SK-N-SH (cell line): ENCODE measurements around the gene SIRPB1. TPM values are rescaled to one million over a fixed set of nuclear protein-coding genes. Genes with fewer than 3 reads are reported as not detected.

Source experiments
- CTCF ChIA-PET: fragments of 300-600, 350-600 bp; formaldehyde crosslinking; extraction: SDS; loops from one replicate; lab custom pipeline; 2021; lab: Yijun Ruan, JAX
- POLR2A ChIA-PET: fragments of 350-600 bp; sonication (Branson Sonifier 250); formaldehyde crosslinking; extraction: SDS; loops from one replicate; lab custom pipeline; 2020; ENCODE audit warnings: antibody characterized with exemption, inconsistent platforms; lab: Yijun Ruan, JAX
- DNase-seq: peaks from one replicate; pipeline ENCODE4 v3.0.0; 2012
- H2AFZ ChIP-seq: fragments of 200-600 bp; sonication (generic); 2 replicates; pipeline ENCODE4 v1.8.1; 2016; ENCODE audit warnings: antibody characterized with exemption, mild to moderate bottlenecking, low read depth
- H3F3A ChIP-seq: fragments of 200-600 bp; sonication (generic); replicated peaks from 2 replicates; pipeline ENCODE3; 2016; ENCODE audit warnings: antibody characterized with exemption, mild to moderate bottlenecking; ENCODE audit not compliant: insufficient read depth
- H3K27ac ChIP-seq, 2 experiments: fragments of 200-500 bp in 1 of 2; fragments of 200-600 bp in 1 of 2; sonication (Bioruptor generic) in 1 of 2; sonication (generic), shearing (Covaris generic) in 1 of 2; 2 replicates each; pipeline versions ENCODE4 v1.5.1 to v1.6.1; 2014 to 2016; ENCODE audit warnings: low read depth in 2 of 2, inconsistent platforms in 1 of 2, low read length in 1 of 2, mild to moderate bottlenecking in 1 of 2, mixed read lengths in 1 of 2
- H3K27me3 ChIP-seq: fragments of 200-600 bp; sonication (generic), shearing (Covaris generic); 2 replicates; pipeline ENCODE4 v1.6.1; 2016; ENCODE audit warnings: mixed run types; ENCODE audit not compliant: insufficient read depth
- H3K36me3 ChIP-seq, 2 experiments: fragments of 200-500 bp in 1 of 2; fragments of 200-600 bp in 1 of 2; sonication (Bioruptor generic) in 1 of 2; sonication (generic) in 1 of 2; replicated peaks in 1 of 2; 2 replicates each; pipeline versions ENCODE3 to v1.5.1; 2014 to 2016; ENCODE audit warnings: low read length in 1 of 2, mild to moderate bottlenecking in 1 of 2; ENCODE audit not compliant: insufficient read depth in 2 of 2, control insufficient read depth in 1 of 2
- H3K4me1 ChIP-seq, 2 experiments: fragments of 200-500 bp in 1 of 2; fragments of 200-600 bp in 1 of 2; sonication (Bioruptor generic) in 1 of 2; sonication (generic), shearing (Covaris generic) in 1 of 2; 2 replicates each; pipeline versions ENCODE4 v1.5.1 to v1.6.1; 2014 to 2016; ENCODE audit warnings: low read depth in 1 of 2, low read length in 1 of 2, mixed run types in 1 of 2; ENCODE audit not compliant: insufficient read depth in 2 of 2, control insufficient read depth in 1 of 2
- H3K4me2 ChIP-seq: fragments of 200-600 bp; sonication (generic), shearing (Covaris generic); 2 replicates; pipeline ENCODE4 v1.6.1; 2017; ENCODE audit warnings: mixed run types
- H3K4me3 ChIP-seq, 2 experiments: fragments of 200-500 bp in 1 of 2; fragments of 200-600 bp in 1 of 2; sonication (Bioruptor generic) in 1 of 2; sonication (generic), shearing (Covaris generic) in 1 of 2; 2 replicates each; pipeline versions ENCODE4 v1.5.1 to v1.8.1; 2014 to 2016; ENCODE audit warnings: low read depth in 2 of 2, inconsistent platforms in 1 of 2, low read length in 1 of 2, mild to moderate bottlenecking in 1 of 2, mixed read lengths in 1 of 2, moderate library complexity in 1 of 2
- H3K79me2 ChIP-seq: fragments of 200-600 bp; sonication (generic); 2 replicates; pipeline ENCODE4 v1.8.1; 2017; ENCODE audit warnings: mild to moderate bottlenecking; ENCODE audit not compliant: insufficient read depth
- H3K9ac ChIP-seq: fragments of 200-600 bp; sonication (generic); 2 replicates; pipeline ENCODE4 v1.6.1; 2017; ENCODE audit warnings: mixed run types
- H3K9me2 ChIP-seq: fragments of 200-600 bp; sonication (generic); 2 replicates; pipeline ENCODE4 v1.6.1; 2017; ENCODE audit warnings: mixed run types
- H3K9me3 ChIP-seq: fragments of 200-600 bp; sonication (generic); 2 replicates; pipeline ENCODE4 v1.6.1; 2017; ENCODE audit warnings: mixed run types, mild to moderate bottlenecking, moderate library complexity
- H4K20me1 ChIP-seq: fragments of 200-600 bp; sonication (generic); 2 replicates; pipeline ENCODE4 v1.6.1; 2017; ENCODE audit warnings: mild to moderate bottlenecking, mixed run types; ENCODE audit not compliant: insufficient read depth
- CTCF ChIP-seq: fragments of 200-600 bp; sonication (generic); IDR thresholded peaks from 2 replicates; pipeline ENCODE4 v1.6.1; 2017; ENCODE audit warnings: antibody characterized with exemption, mild to moderate bottlenecking, moderate library complexity
- FOSL2 ChIP-seq: IDR thresholded peaks from 2 replicates; pipeline ENCODE4 v1.4.0; 2012; ENCODE audit warnings: low read depth, mild to moderate bottlenecking, moderate library complexity, borderline replicate concordance
- FOXJ3 ChIP-seq: sonication (generic); formaldehyde crosslinking; IDR thresholded peaks from 2 replicates; pipeline ENCODE4 v1.5.1; 2020; ENCODE audit warnings: mild to moderate bottlenecking, missing genetic modification reagents
- GABPA ChIP-seq: IDR thresholded peaks from 2 replicates; pipeline ENCODE4 v1.4.0; 2012; ENCODE audit warnings: low read depth, mild to moderate bottlenecking
- GATA2 ChIP-seq: sonication (generic); formaldehyde crosslinking; IDR thresholded peaks from 2 replicates; pipeline ENCODE4 v1.5.0; 2020; ENCODE audit warnings: mild to moderate bottlenecking, missing genetic modification reagents
- IRF3 ChIP-seq: fragments of 150-350 bp; IDR thresholded peaks from 2 replicates; pipeline ENCODE4 v1.6.1; 2016; ENCODE audit warnings: mild to moderate bottlenecking, low read depth, low read length
- JUND ChIP-seq: IDR thresholded peaks from 2 replicates; pipeline ENCODE4 v1.4.0; 2012
- MAX ChIP-seq: IDR thresholded peaks from 2 replicates; pipeline ENCODE4 v1.4.0; 2012; ENCODE audit warnings: low read depth
- MEF2A ChIP-seq: IDR thresholded peaks from 2 replicates; pipeline ENCODE4 v1.4.0; 2012; ENCODE audit warnings: low read depth, borderline replicate concordance
- RCOR1 ChIP-seq: fragments of 150-350 bp; IDR thresholded peaks from 2 replicates; pipeline ENCODE4 v1.6.1; 2017; ENCODE audit warnings: antibody characterized with exemption, low read length
- REST ChIP-seq: IDR thresholded peaks from 2 replicates; pipeline ENCODE4 v1.6.1; 2012; ENCODE audit warnings: mild to moderate bottlenecking, low read depth, low read length, moderate library complexity
- RFX5 ChIP-seq: IDR thresholded peaks from 2 replicates; pipeline ENCODE4 v1.6.1; 2012; ENCODE audit warnings: mild to moderate bottlenecking, improper control_type of control experiment, low read length
- RXRA ChIP-seq: IDR thresholded peaks from 2 replicates; pipeline ENCODE4 v1.4.0; 2012; ENCODE audit warnings: low read depth, mild to moderate bottlenecking, borderline replicate concordance
- SIN3A ChIP-seq: IDR thresholded peaks from 2 replicates; pipeline ENCODE4 v1.6.1; 2012; ENCODE audit warnings: low read depth, mild to moderate bottlenecking, low read length, moderate library complexity, borderline replicate concordance
- TAF1 ChIP-seq: IDR thresholded peaks from 2 replicates; pipeline ENCODE4 v1.6.1; 2012; ENCODE audit warnings: low read depth, mild to moderate bottlenecking, low read length, moderate library complexity, borderline replicate concordance
- TCF12 ChIP-seq: IDR thresholded peaks from 2 replicates; pipeline ENCODE4 v1.4.0; 2012
- TEAD4 ChIP-seq: IDR thresholded peaks from 2 replicates; pipeline ENCODE4 v1.4.0; 2012; ENCODE audit warnings: mild to moderate bottlenecking, borderline replicate concordance; ENCODE audit not compliant: insufficient read depth
- USF1 ChIP-seq: IDR thresholded peaks from 2 replicates; pipeline ENCODE4 v1.4.0; 2012; ENCODE audit warnings: low read depth, borderline replicate concordance
- USF2 ChIP-seq: fragments of 150-350 bp; IDR thresholded peaks from 2 replicates; pipeline ENCODE4 v1.6.1; 2017; ENCODE audit warnings: antibody characterized with exemption, low read length, low read depth, borderline replicate concordance
- WGBS: methylation state at CpG from one replicate; pipeline ENCODE4 v1.1.6; 2017; ENCODE audit warnings: low lambda C conversion rate; 5-methylcytosine and 5-hydroxymethylcytosine counted together
- polyA plus RNA-seq, 3 experiments: library from polyadenylated mRNA; depleted of rRNA; stranded (reverse); fragments of >200 nt; gene quantifications; 2 replicates each; pipeline ENCODE4 v1.2.3, GENCODE V29; 2012

Gene SIRPB1
- polyA plus RNA-seq, 1 of the 3 experiments (the other 2 are of a cell fraction): 0.53 TPM

GRCh38 chr20:1629321-1629720 is 9.5 kb upstream of the SIRPB1 start:
- Histone ChIP-seq H3K27ac (no peak overlapping the region), H3K4me1 (peaks cover 0 to 5% of the 10 kb centered on the region in 2 experiments; a peak in 1 of 4 replicates), H3K36me3 (no peaks in the 10 kb centered on the region), H4K20me1 (no peaks in the 10 kb centered on the region), H3F3A (no peaks in the 10 kb centered on the region), H3K9me2 (no peaks in the 10 kb centered on the region), H3K9me3 (no peaks in the 10 kb centered on the region), H3K79me2 (no peaks in the 10 kb centered on the region), H3K27me3 (no peaks in the 10 kb centered on the region), H3K4me2 (no peak overlapping the region), H2AFZ (no peak overlapping the region), H3K9ac (no peak overlapping the region), H3K4me3 (no peak overlapping the region)
- TF ChIP-seq RFX5 (no peak), GATA2 (CRISPR knock-in tag) (no peak), JUND (no peak), TCF12 (no peak), RXRA (no peak), FOSL2 (no peak), MEF2A (no peak), USF2 (no peak), USF1 (no peak), IRF3 (no peak), GABPA (no peak), TAF1 (no peak)
- CTCF ChIA-PET: no interaction called here
- no peak for DNase-seq
- 65% methylated on average over 5 of the region's 5 CpGs for whole genome bisulfite sequencing
- POLR2A ChIA-PET: no interaction called here

GRCh38 chr20:1628621-1629020 is 8.8 kb upstream of the SIRPB1 start:
- no peak overlapping the region for H3K9ac ChIP-seq
- 36% methylated on average over 5 of the region's 5 CpGs for WGBS
- no peaks in the 10 kb centered on the region for H3K9me2 ChIP-seq
- peaks cover 0 to 5% of the 10 kb centered on the region in 2 experiments; a peak in 1 of 4 replicates for H3K4me1 ChIP-seq
- no peak overlapping the region for H2AFZ ChIP-seq
- no peaks in the 10 kb centered on the region for H3K79me2 ChIP-seq
- DNase-seq: no peak
- H3K27ac ChIP-seq: no peak overlapping the region
- no peak overlapping the region for H3K4me3 ChIP-seq
- no peaks in the 10 kb centered on the region for H3K9me3 ChIP-seq
- H4K20me1 ChIP-seq: no peaks in the 10 kb centered on the region
- H3F3A ChIP-seq: no peaks in the 10 kb centered on the region
- H3K36me3 ChIP-seq: no peaks in the 10 kb centered on the region
- POLR2A ChIA-PET: no interaction called here
- H3K4me2 ChIP-seq: no peak overlapping the region
- no peaks in the 10 kb centered on the region for H3K27me3 ChIP-seq
- CTCF ChIA-PET: no interaction called here
- TF ChIP-seq MAX (no peak), TEAD4 (no peak), RCOR1 (no peak), USF2 (no peak), JUND (no peak), TCF12 (no peak), CTCF (no peak), FOSL2 (no peak), GATA2 (CRISPR knock-in tag) (no peak), REST (no peak), FOXJ3 (CRISPR knock-in tag) (no peak), SIN3A (no peak)
